Measurements from ENCODE around the gene WDR77.

Gene WDR77

DNA sequence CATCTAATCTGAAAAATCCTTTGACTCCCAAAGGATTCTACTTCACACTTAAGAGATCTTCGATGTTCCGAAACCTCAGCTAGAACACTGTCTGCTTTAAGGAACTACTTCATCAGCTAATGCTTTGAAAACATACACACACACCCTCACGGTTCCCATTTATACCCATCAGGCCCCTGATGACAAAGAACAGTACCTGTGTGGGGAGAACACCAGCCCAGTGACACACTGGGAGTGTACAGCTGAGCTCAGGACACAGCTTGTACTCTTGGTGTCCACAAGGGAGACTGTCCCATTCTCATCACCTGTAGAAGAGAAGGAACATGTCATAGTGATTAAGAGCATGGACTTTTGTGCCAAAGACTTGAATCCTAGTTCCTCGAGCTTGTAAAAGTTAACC is 6.6 kb downstream of the WDR77 start:
- Histone ChIP-seq H3K27ac (no peak overlapping the region), H3K27me3 (no peaks in the 10 kb centered on the region), H3K36me3 (peaks cover 96 to 100% (median 100%) of the 10 kb centered on the region in 11 experiments), H3K4me2 (no peak overlapping the region), H3K4me3 (no peak overlapping the region), H3K9me3 (replicated peaks in 1 of 11) (no peaks in the 10 kb centered on the region), H3K9ac (no peak overlapping the region), H3K4me1 (peaks cover 5 to 26% (median 15%) of the 10 kb centered on the region in 10 experiments), H4K20me1 (peaks cover 0 to 91% (median 31%) of the 10 kb centered on the region in 11 experiments; a peak in 12 of 22 replicates)
- TF ChIP-seq Cebpa-rat (IDR thresholded peaks at IDR 0.05), result no peak

DNA sequence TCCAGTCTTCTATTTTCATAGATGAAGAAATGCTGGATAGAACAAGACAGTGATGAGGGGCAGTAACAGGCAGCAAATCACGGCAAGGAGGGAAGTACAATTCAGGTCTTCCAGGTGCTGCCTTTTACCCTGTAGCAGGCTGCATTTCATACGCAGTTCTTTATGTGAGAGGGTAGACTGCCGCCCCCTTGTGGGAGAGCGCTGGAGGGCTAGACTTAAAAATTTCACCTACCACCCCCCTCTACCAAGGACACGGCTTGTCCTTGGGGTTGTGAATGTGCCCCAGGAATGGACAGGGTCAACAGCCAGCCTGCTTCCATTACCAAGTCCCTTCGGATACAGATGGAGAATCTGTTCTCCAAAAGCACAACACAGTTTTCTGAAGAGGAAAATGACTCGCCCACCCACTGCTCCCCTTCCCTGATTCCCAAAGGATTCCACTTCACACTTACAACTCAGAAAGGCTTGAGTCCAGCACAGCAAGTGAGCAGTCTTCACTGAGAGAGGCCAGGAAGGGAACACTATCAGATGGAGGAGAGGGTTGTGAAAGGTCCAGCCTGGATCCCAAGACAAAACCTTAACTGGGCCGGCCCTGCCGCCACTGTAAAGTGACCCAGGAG is 7.4 kb downstream of the WDR77 start:
- Histone ChIP-seq H4K20me1 (peaks cover 0 to 83% (median 31%) of the 10 kb centered on the region in 11 experiments; a peak in 12 of 22 replicates), H3K9ac (no peak overlapping the region), H3K4me2 (no peak overlapping the region), H3K4me3 (no peak overlapping the region), H3K27ac (no peak overlapping the region), H3K27me3 (no peaks in the 10 kb centered on the region), H3K36me3 (peaks cover 95 to 100% (median 99%) of the 10 kb centered on the region in 11 experiments), H3K4me1 (peaks cover 0 to 18% (median 8%) of the 10 kb centered on the region in 10 experiments; a peak in 10 of 20 replicates), H3K9me3 (replicated peaks in 1 of 11) (no peaks in the 10 kb centered on the region)
- no peak for TF ChIP-seq Cebpa-rat (IDR thresholded peaks at IDR 0.05)

DNA sequence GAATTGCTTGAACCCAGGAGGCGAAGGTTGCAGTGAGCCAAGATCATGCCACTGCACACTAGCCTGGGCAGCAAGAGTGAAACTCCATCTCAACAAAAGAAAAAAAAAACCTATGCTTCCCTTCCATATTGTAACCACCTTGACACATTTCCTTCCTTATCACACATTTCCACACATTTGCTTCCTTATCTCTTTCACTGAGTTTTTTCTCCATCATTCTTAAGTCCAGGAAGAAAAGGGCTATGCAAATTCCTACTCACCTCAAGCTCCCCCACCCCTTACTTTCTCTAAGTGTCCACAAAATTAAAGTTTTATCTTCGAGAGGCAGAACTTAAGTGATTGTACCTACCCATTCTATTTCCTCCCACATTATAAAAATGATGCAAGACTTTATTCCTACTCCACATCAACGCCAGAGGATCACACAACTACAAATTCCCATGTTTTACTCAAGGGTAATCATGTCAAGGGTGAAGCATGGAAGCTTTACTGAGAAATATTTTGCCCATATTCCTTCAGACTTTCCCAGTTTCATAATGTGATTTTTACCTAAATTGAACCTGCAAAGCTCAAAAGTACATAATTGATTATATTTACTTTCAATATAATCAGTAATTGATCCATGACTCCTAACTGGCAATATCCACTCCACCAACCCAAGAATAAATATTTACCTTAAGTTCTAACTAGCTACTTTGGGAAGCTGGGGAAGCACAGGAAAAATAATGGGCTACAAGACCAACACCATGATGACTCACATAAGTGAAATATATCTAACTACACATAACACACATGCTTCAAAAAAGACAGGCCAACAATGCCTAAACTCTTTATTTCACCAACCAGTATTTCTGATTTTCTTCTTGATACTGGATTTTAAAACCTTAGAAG is 9.3 kb downstream of the WDR77 start:
- Histone ChIP-seq H3K27me3 (no peaks in the 10 kb centered on the region), H3K9me3 (replicated peaks in 1 of 11) (no peaks in the 10 kb centered on the region), H3K27ac (no peak overlapping the region), H3K4me2 (no peak overlapping the region), H3K4me1 (no peaks in the 10 kb centered on the region), H3K9ac (no peak overlapping the region), H3K4me3 (no peak overlapping the region), H4K20me1 (peaks cover 0 to 64% (median 26%) of the 10 kb centered on the region in 11 experiments; a peak in 12 of 22 replicates), H3K36me3 (peaks cover 75 to 85% (median 80%) of the 10 kb centered on the region in 11 experiments)
- TF ChIP-seq Cebpa-rat (IDR thresholded peaks at IDR 0.05), result no peak

DNA sequence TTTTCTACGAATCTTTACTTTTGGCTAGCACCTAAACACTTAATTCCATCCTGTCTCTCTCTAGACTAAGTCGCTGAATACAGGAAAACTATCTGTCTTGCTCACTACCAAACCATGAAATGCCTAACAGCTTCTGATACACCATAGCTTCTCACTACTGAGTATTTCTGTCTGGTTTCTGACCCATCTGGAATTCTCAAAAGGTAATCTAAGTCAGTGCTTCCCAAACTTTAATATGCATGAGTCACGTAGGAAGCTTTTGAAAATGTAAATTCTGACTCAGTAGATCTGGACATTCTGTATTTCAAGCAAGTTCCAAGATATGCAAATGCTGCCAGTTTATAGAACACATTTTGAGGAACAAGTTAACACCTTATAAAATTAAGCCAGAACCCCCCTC is 12.3 kb downstream of the WDR77 start:
- Histone ChIP-seq H3K9ac (no peak overlapping the region), H3K4me2 (no peak overlapping the region), H3K27me3 (no peaks in the 10 kb centered on the region), H4K20me1 (peaks cover 0 to 34% (median 7%) of the 10 kb centered on the region in 11 experiments; a peak in 9 of 22 replicates), H3K36me3 (peaks cover 46 to 55% (median 50%) of the 10 kb centered on the region in 11 experiments), H3K4me1 (no peaks in the 10 kb centered on the region), H3K9me3 (replicated peaks in 1 of 11) (no peaks in the 10 kb centered on the region), H3K4me3 (no peak overlapping the region), H3K27ac (no peak overlapping the region)
- no peak for TF ChIP-seq Cebpa-rat (IDR thresholded peaks at IDR 0.05)

DNA sequence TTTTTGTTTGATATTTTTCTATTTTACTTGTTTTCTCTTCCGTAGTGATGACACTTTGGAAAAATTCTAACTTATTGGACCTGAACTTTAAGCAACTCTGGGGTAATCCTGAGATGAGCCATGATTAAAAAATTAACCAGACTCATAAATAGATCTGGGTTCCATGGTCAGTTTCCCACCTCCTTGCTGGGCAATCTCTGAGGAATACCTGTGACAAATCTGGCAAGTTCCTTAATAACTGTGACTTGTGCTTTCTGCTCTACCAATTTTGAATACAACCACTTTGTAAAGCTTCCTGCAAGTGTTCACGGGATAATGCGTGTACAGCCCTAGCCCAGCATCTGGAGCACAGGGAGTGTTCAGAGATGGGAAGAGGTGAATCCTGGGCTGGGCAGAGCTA is 24.8 kb downstream of the WDR77 start:
- no peaks in the 10 kb centered on the region for H3K4me1 ChIP-seq
- H3K36me3 ChIP-seq, result peaks cover 0 to 15% (median 5%) of the 10 kb centered on the region in 11 experiments; a peak in 6 of 22 replicates
- no peak overlapping the region for H3K4me2 ChIP-seq
- no peaks in the 10 kb centered on the region for H3K27me3 ChIP-seq
- no peaks in the 10 kb centered on the region for H4K20me1 ChIP-seq
- no peaks in the 10 kb centered on the region for H3K9me3 ChIP-seq (replicated peaks in 1 of 11)
- H3K27ac ChIP-seq, result no peak overlapping the region
- no peak for TF ChIP-seq Cebpa-rat (IDR thresholded peaks at IDR 0.05)
- H3K4me3 ChIP-seq, result no peak overlapping the region
- H3K9ac ChIP-seq, result no peak overlapping the region

DNA sequence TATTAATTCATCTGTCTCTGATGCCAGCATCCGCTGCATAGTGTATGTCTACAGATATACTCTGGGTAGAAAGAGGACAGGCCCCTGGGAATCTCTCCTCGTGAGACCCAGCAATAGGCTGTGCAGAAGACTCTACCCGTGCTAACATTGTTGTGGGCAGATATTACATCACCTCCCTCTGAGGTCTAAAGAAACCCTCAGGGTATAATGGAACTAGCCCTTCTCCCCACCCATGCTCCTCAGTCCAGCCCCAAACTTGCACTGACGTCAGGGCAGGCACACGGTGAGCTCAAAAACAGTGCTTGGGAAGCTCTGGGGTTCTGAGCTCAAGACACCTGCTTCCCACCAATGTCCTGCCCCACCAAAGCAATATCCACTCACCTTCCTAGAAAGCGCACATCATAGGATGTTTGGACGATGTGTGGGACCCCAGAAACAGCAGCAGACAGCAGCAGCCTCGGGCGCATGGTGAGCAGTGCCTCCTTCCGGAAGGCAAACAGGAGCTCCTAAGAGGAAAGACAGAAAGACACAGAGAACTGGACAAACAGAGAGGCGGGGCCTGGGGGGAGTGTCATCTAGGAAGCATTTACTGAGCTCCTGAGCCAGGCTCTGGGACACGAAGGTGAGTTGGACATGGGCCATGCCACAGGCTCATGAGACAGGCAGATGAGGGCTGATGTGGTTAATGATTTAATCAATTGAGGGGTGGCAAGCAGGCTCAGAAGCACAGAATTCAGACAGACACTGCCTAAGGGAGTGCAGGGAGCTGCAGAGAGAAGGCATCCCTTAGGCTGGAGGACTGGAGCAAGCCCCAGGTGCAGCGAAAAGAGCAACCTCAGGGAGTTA is 26.3 kb downstream of the WDR77 start:
- Histone ChIP-seq H4K20me1 (no peaks in the 10 kb centered on the region), H3K27ac (no peak overlapping the region), H3K4me1 (peaks cover 0 to 8% (median 0%) of the 10 kb centered on the region in 10 experiments; a peak in 8 of 20 replicates), H3K27me3 (no peaks in the 10 kb centered on the region), H3K4me3 (no peak overlapping the region), H3K36me3 (peaks cover 0 to 29% (median 6%) of the 10 kb centered on the region in 11 experiments; a peak in 7 of 22 replicates), H3K4me2 (no peak overlapping the region), H3K9ac (no peak overlapping the region), H3K9me3 (replicated peaks in 1 of 11) (no peaks in the 10 kb centered on the region)
- TF ChIP-seq Cebpa-rat (IDR thresholded peaks at IDR 0.05), result no peak

- H3K27ac ChIP-seq, result no peak overlapping the region
- H3K4me2 ChIP-seq, result no peak overlapping the region
- no peak overlapping the region for H3K9ac ChIP-seq
- H3K4me1 ChIP-seq, result peaks cover 0 to 20% (median 3%) of the 10 kb centered on the region in 10 experiments; a peak in 8 of 20 replicates
- H3K9me3 ChIP-seq (replicated peaks in 1 of 11), result no peaks in the 10 kb centered on the region
- H3K4me3 ChIP-seq, result no peak overlapping the region
- peaks cover 0 to 38% (median 11%) of the 10 kb centered on the region in 11 experiments; a peak in 12 of 22 replicates for H3K36me3 ChIP-seq
- TF ChIP-seq Cebpa-rat (IDR thresholded peaks at IDR 0.05), result no peak
- no peaks in the 10 kb centered on the region for H3K27me3 ChIP-seq
- no peaks in the 10 kb centered on the region for H4K20me1 ChIP-seq
Observed at GRCh38 chr1:111420377-111420776, 28.7 kb downstream of the WDR77 start.

GRCh38 chr1:111419037-111419436 is 30.0 kb downstream of the WDR77 start:
- H3K27me3 ChIP-seq, result no peaks in the 10 kb centered on the region
- H3K4me2 ChIP-seq, result no peak overlapping the region
- H3K27ac ChIP-seq, result no peak overlapping the region
- no peak for TF ChIP-seq Cebpa-rat (IDR thresholded peaks at IDR 0.05)
- peaks cover 0 to 20% (median 3%) of the 10 kb centered on the region in 10 experiments; a peak in 8 of 20 replicates for H3K4me1 ChIP-seq
- H3K36me3 ChIP-seq, result peaks cover 0 to 48% (median 20%) of the 10 kb centered on the region in 11 experiments; a peak in 21 of 22 replicates
- no peak overlapping the region for H3K4me3 ChIP-seq
- H4K20me1 ChIP-seq, result no peaks in the 10 kb centered on the region
- H3K9ac ChIP-seq, result no peak overlapping the region
- H3K9me3 ChIP-seq (replicated peaks in 1 of 11), result no peaks in the 10 kb centered on the region

Data from BLaER1 treated with 17β-estradiol and CSF1 and Interleukin-3, amounts not matched to agents 10 nM and 100 nM (cell line).